H1 (cell line): Measurements from ENCODE around the gene VAPB. TPM values are rescaled to one million over a fixed set of nuclear protein-coding genes. Genes with fewer than 3 reads are reported as not detected.

ENCODE experiments used
- CTCF ChIA-PET: fragments of 300-600 bp; sonication (Branson Sonifier 250); formaldehyde crosslinking; loops from one replicate; lab custom pipeline; 2021; ENCODE audit not compliant: partially characterized antibody; lab: Charles Lee
- POLR2A ChIA-PET: fragments of 300-600 bp; sonication (Branson Sonifier 250); formaldehyde crosslinking; loops from one replicate; lab custom pipeline; 2021; ENCODE audit warnings: inconsistent platforms; ENCODE audit not compliant: partially characterized antibody; lab: Charles Lee
- DNase-seq, 2 experiments: peaks; one replicate each; pipeline versions ENCODE4 v3.0.0 to v3.0.0-alpha.2; 2010 to 2022; ENCODE audit warnings: low spot score in 2 of 2, low read depth in 1 of 2, mixed read lengths in 1 of 2
- FAIRE-seq: peaks from 2 replicates; lab custom pipeline; 2011; peaks lifted over from hg19 to GRCh38; lab: Jason Lieb, UNC
- H2AFZ ChIP-seq: 2 replicates; pipeline ENCODE4 v1.8.1; 2012; ENCODE audit warnings: low read length, inconsistent platforms
- H2AK5ac ChIP-seq: 2 replicates; pipeline ENCODE4 v1.6.1; 2013; ENCODE audit warnings: low read depth, low read length
- H2BK120ac ChIP-seq: replicated peaks from 2 replicates; pipeline ENCODE3; 2013; ENCODE audit warnings: low read depth, low read length, inconsistent platforms
- H2BK12ac ChIP-seq: 2 replicates; pipeline ENCODE4 v1.6.1; 2013; ENCODE audit warnings: low read depth, low read length
- H2BK15ac ChIP-seq: 2 replicates; pipeline ENCODE4 v1.6.1; 2013; ENCODE audit warnings: low read length
- H2BK20ac ChIP-seq: 2 replicates; pipeline ENCODE4 v1.6.1; 2013; ENCODE audit warnings: low read length
- H2BK5ac ChIP-seq: 2 replicates; pipeline ENCODE4 v1.6.1; 2013; ENCODE audit warnings: low read depth, low read length
- H3K14ac ChIP-seq: 2 replicates; pipeline ENCODE4 v1.6.1; 2013; ENCODE audit warnings: inconsistent platforms; ENCODE audit not compliant: insufficient read length
- H3K18ac ChIP-seq: 2 replicates; pipeline ENCODE4 v1.6.1; 2013; ENCODE audit warnings: low read length; ENCODE audit errors: extremely low read depth
- H3K23ac ChIP-seq: 2 replicates; pipeline ENCODE4 v1.6.1; 2013; ENCODE audit warnings: inconsistent platforms; ENCODE audit not compliant: insufficient read length
- H3K23me2 ChIP-seq: 2 replicates; pipeline ENCODE4 v1.6.1; 2013; ENCODE audit warnings: low read depth, low read length
- H3K27ac ChIP-seq: 2 replicates; pipeline ENCODE4 v1.6.1; 2011; ENCODE audit warnings: low read depth, low read length, inconsistent platforms
- H3K27me3 ChIP-seq, 4 experiments: replicated peaks in 1 of 4; 1 replicate in 1 of 4; 2 replicates in 3 of 4; pipeline versions ENCODE4 v1.6.1 to v1.8.1; 2011 to 2013; ENCODE audit warnings: low read length in 3 of 4, mild to moderate bottlenecking in 3 of 4, inconsistent platforms in 2 of 4, mixed read lengths in 2 of 4, moderate library complexity in 1 of 4; ENCODE audit not compliant: control insufficient read depth in 3 of 4, insufficient read depth in 3 of 4; ENCODE audit errors: extremely low read depth in 1 of 4
- H3K36me3 ChIP-seq, 4 experiments: 2 replicates each; pipeline versions ENCODE4 v1.6.1 to v1.8.1; 2011 to 2013; ENCODE audit warnings: mild to moderate bottlenecking in 4 of 4, low read length in 3 of 4, moderate library complexity in 2 of 4, control low read depth in 1 of 4, inconsistent platforms in 1 of 4; ENCODE audit not compliant: insufficient read depth in 4 of 4, control insufficient read depth in 2 of 4
- H3K4ac ChIP-seq: replicated peaks from 2 replicates; pipeline ENCODE3; 2013; ENCODE audit warnings: low read length, low read depth, mixed read lengths, inconsistent platforms; ENCODE audit not compliant: insufficient read length
- H3K4me1 ChIP-seq, 4 experiments: replicated peaks in 1 of 4; 1 replicate in 1 of 4; 2 replicates in 3 of 4; pipeline versions ENCODE4 v1.6.1 to v1.8.1; 2011 to 2013; ENCODE audit warnings: low read length in 3 of 4, inconsistent platforms in 2 of 4, mixed read lengths in 1 of 4; ENCODE audit not compliant: insufficient read depth in 4 of 4, control insufficient read depth in 3 of 4
- H3K4me2 ChIP-seq, 2 experiments: 2 replicates each; pipeline versions ENCODE4 v1.6.1 to v1.8.1; 2011 to 2013; ENCODE audit warnings: low read depth in 2 of 2, low read length in 2 of 2, control low read depth in 1 of 2, inconsistent platforms in 1 of 2, mild to moderate bottlenecking in 1 of 2; ENCODE audit not compliant: insufficient read depth in 1 of 2
- H3K4me3 ChIP-seq, 4 experiments: fragments of 200-600, 300-600 bp in 1 of 4; sonication (generic), shearing (Covaris generic), sonication (Bioruptor Twin) in 1 of 4; 2 replicates each; pipeline versions ENCODE4 v1.5.1 to v1.8.1; 2011 to 2016; ENCODE audit warnings: low read length in 4 of 4, low read depth in 3 of 4, control low read depth in 2 of 4, inconsistent platforms in 2 of 4, mild to moderate bottlenecking in 2 of 4, mixed read lengths in 1 of 4, moderate library complexity in 1 of 4; ENCODE audit not compliant: insufficient read depth in 2 of 4; ENCODE audit errors: extremely low read depth in 1 of 4
- H3K56ac ChIP-seq: replicated peaks from 2 replicates; pipeline ENCODE3; 2013; ENCODE audit warnings: low read depth, mild to moderate bottlenecking, mixed read lengths, low read length, inconsistent platforms; ENCODE audit not compliant: insufficient read length
- H3K79me1 ChIP-seq: 2 replicates; pipeline ENCODE4 v1.6.1; 2013; ENCODE audit warnings: low read depth, low read length, control low read depth
- H3K79me2 ChIP-seq, 2 experiments: 2 replicates each; pipeline versions ENCODE4 v1.6.1 to v1.8.1; 2012 to 2013; ENCODE audit warnings: low read length in 2 of 2, mild to moderate bottlenecking in 2 of 2, inconsistent platforms in 1 of 2; ENCODE audit not compliant: insufficient read depth in 2 of 2, control insufficient read depth in 1 of 2
- H3K9ac ChIP-seq, 4 experiments: replicated peaks in 1 of 4; 1 replicate in 1 of 4; 2 replicates in 3 of 4; pipeline versions ENCODE4 v1.6.1 to v1.8.1; 2011 to 2013; ENCODE audit warnings: low read depth in 3 of 4, low read length in 3 of 4, control low read depth in 2 of 4, mild to moderate bottlenecking in 2 of 4, moderate library complexity in 2 of 4, inconsistent platforms in 1 of 4; ENCODE audit errors: extremely low read depth in 1 of 4
- H3K9me3 ChIP-seq, 2 experiments: 2 replicates each; pipeline versions ENCODE4 v1.6.1 to v1.8.1; 2012 to 2013; ENCODE audit warnings: mild to moderate bottlenecking in 2 of 2, moderate library complexity in 2 of 2, control low read depth in 1 of 2, inconsistent platforms in 1 of 2, low read depth in 1 of 2, low read length in 1 of 2, mixed read lengths in 1 of 2; ENCODE audit not compliant: insufficient read depth in 2 of 2
- H4K20me1 ChIP-seq, 2 experiments: replicated peaks in 1 of 2; 2 replicates each; pipeline versions ENCODE3 to v1.8.1; 2011 to 2013; ENCODE audit warnings: inconsistent platforms in 2 of 2, low read length in 2 of 2, mild to moderate bottlenecking in 1 of 2; ENCODE audit not compliant: insufficient read depth in 2 of 2, control insufficient read depth in 1 of 2
- H4K5ac ChIP-seq: 2 replicates; pipeline ENCODE4 v1.6.1; 2013; ENCODE audit warnings: low read length, low read depth, mixed read lengths, inconsistent platforms; ENCODE audit not compliant: insufficient read length
- H4K8ac ChIP-seq: 2 replicates; pipeline ENCODE4 v1.8.0; 2013; ENCODE audit warnings: mild to moderate bottlenecking, moderate library complexity, low read length, inconsistent platforms; ENCODE audit not compliant: insufficient read depth; ENCODE audit errors: extremely low read depth
- H4K91ac ChIP-seq: replicated peaks from 2 replicates; pipeline ENCODE3; 2013; ENCODE audit warnings: low read length, mixed read lengths, inconsistent platforms; ENCODE audit not compliant: insufficient read length
- MAFK ChIP-seq: IDR thresholded peaks from 2 replicates; pipeline ENCODE4 v1.6.1; 2012; ENCODE audit warnings: low read depth, mild to moderate bottlenecking, improper control_type of control experiment, low read length
- RNF2 ChIP-seq: fragments of 200-900, 300-1000 bp; sonication (generic); IDR thresholded peaks from 2 replicates; pipeline ENCODE4 v1.7.1; 2016; ENCODE audit warnings: borderline replicate concordance, low read depth, mild to moderate bottlenecking, antibody characterized with exemption, low read length; ENCODE audit not compliant: poor library complexity, severe bottlenecking; ENCODE audit errors: missing control alignments
- ZNF274 ChIP-seq: IDR thresholded peaks from 2 replicates; pipeline ENCODE4 v1.7.0; 2012; ENCODE audit warnings: low read length, borderline replicate concordance; ENCODE audit errors: extremely low read depth
- WGBS, 2 experiments: shearing (Covaris generic) in 1 of 2; methylation state at CpG; one replicate each; pipeline versions ENCODE4 v1.1.6 to v1.1.7; 2013 to 2015; ENCODE audit warnings: low lambda C conversion rate in 2 of 2, mixed read lengths in 2 of 2, inconsistent platforms in 1 of 2, low coverage in 1 of 2, missing lambda C conversion rate in 1 of 2; ENCODE audit not compliant: insufficient replicate concordance in 2 of 2, insufficient coverage in 1 of 2, insufficient read length in 1 of 2; ENCODE audit errors: extremely low coverage in 1 of 2, missing lambda C conversion rate in 1 of 2; 5-methylcytosine and 5-hydroxymethylcytosine counted together
- polyA plus RNA-seq, 7 experiments: library from polyadenylated mRNA; depleted of rRNA in 3 of 7; stranded (reverse) in 5 of 7; unstranded in 2 of 7; fragments of >200 nt in 5 of 7; fragments of 200-250 nt in 2 of 7; gene quantifications; 1 replicate in 5 of 7; 2 replicates in 1 of 7; 4 replicates in 1 of 7; pipeline versions ENCODE4 v1.2.1 to v1.2.3, GENCODE V29; 2011 to 2013; ENCODE audit warnings: missing spikeins in 2 of 7, mixed read lengths in 2 of 7
- total RNA-seq: library from RNA; stranded (reverse); fragmentation: NEBNext Ultra II Directional; extraction: Animal tissue kit (Norgen Biotek cat#: 25700); gene quantifications from 2 replicates; pipeline ENCODE4 v1.2.1, GENCODE V29; 2021

VAPB gene
- total and polyA plus RNA-seq, 2 of the 8 experiments (the other 6 are each of a cell fraction or from before 2014, with no cell fraction given), result 24.4 to 62.8 TPM

- no peak overlapping the region for H2AFZ ChIP-seq
- no peak overlapping the region for H3K14ac ChIP-seq
- no peaks in the 10 kb centered on the region; the same call in 1 of the 2 replicates for H3K23me2 ChIP-seq
- H2BK5ac ChIP-seq, result no peak overlapping the region
- no peak overlapping the region for H4K91ac ChIP-seq
- no peak overlapping the region for H3K27ac ChIP-seq
- TF ChIP-seq MAFK, result no peak
- TF ChIP-seq ZNF274, result no peak
- TF ChIP-seq RNF2, result no peak
- ChIA-PET POLR2A (no interaction called here), CTCF (interaction anchor here (1.6 kb wide), 1 partner anchor 43 kb away, joined by 3 read pairs; no protein-coding TSS in a partner anchor)
- H3K4me3 ChIP-seq, result no peak overlapping the region
- no peak overlapping the region for H3K4ac ChIP-seq
- H3K79me1 ChIP-seq, result peaks cover 11% of the 10 kb centered on the region
- H4K5ac ChIP-seq, result no peak overlapping the region
- H3K36me3 ChIP-seq, result no peaks in the 10 kb centered on the region
- H2BK15ac ChIP-seq, result no peak overlapping the region
- H4K20me1 ChIP-seq, result peaks cover 2 to 7% of the 10 kb centered on the region in 2 experiments
- H2BK12ac ChIP-seq, result no peak overlapping the region
- DNase-seq (no peak), FAIRE-seq (no peak)
- no peak overlapping the region for H2BK120ac ChIP-seq
- H3K4me1 ChIP-seq, result peaks cover 0 to 7% (median 4%) of the 10 kb centered on the region in 4 experiments; a peak in 2 of 7 replicates
- peaks cover 19 to 99% of the 10 kb centered on the region in 2 experiments for H3K79me2 ChIP-seq
- WGBS, 2 experiments, result 87% methylated on average over 3 of the region's 3 CpGs; no CpG with 5 or more reads in 1 of the 2 experiments
- no peak overlapping the region for H4K8ac ChIP-seq
- H3K23ac ChIP-seq, result no peak overlapping the region
- no peaks in the 10 kb centered on the region for H3K27me3 ChIP-seq
- no peak overlapping the region for H3K18ac ChIP-seq
- no peaks in the 10 kb centered on the region for H3K9me3 ChIP-seq
- no peak overlapping the region for H2AK5ac ChIP-seq
- no peak overlapping the region for H3K9ac ChIP-seq
- no peak overlapping the region for H3K56ac ChIP-seq
- H2BK20ac ChIP-seq, result no peak overlapping the region
- H3K4me2 ChIP-seq, result no peak overlapping the region
Observed at GRCh38 chr20:58403272-58403671, 14.2 kb downstream of the VAPB start.
